ENCODE measurements around the gene TESK1. TPM values are rescaled to one million over a fixed set of nuclear protein-coding genes. Genes with fewer than 3 reads are reported as not detected.

TESK1 gene
- total and polyA plus RNA-seq, 7 donors, result 23.5 to 47.4 (median 27.0) TPM

GRCh38 chr9:35568196-35568595 lies 36.9 kb upstream of the TESK1 start:
- Histone ChIP-seq H3K4me1 (peaks cover 0 to 16% (median 14%) of the 10 kb centered on the region in 4 donors), H3K27ac (no peak overlapping the region), H3K4me3 (no peak overlapping the region), H3K36me3 (no peaks in the 10 kb centered on the region), H3K27me3 (no peaks in the 10 kb centered on the region), H3K9me3 (no peaks in the 10 kb centered on the region)
- DNase-seq, result no peak
- 95 to 96% methylated on average over 4 of the region's 4 CpGs for WGBS, 2 donors
- intact Hi-C loops (cut with DNase I), result loop anchor here (10.0 kb wide), 1 partner anchor 293 kb away; no protein-coding TSS in a partner anchor
- TF ChIP-seq EP300 (IDR thresholded peaks at IDR 0.05) (no peak), POLR2AphosphoS5 (IDR thresholded peaks at IDR 0.05) (no peak), POLR2A (IDR thresholded peaks at IDR 0.05) (no peak)
- TF ChIP-seq, protein P1, sequence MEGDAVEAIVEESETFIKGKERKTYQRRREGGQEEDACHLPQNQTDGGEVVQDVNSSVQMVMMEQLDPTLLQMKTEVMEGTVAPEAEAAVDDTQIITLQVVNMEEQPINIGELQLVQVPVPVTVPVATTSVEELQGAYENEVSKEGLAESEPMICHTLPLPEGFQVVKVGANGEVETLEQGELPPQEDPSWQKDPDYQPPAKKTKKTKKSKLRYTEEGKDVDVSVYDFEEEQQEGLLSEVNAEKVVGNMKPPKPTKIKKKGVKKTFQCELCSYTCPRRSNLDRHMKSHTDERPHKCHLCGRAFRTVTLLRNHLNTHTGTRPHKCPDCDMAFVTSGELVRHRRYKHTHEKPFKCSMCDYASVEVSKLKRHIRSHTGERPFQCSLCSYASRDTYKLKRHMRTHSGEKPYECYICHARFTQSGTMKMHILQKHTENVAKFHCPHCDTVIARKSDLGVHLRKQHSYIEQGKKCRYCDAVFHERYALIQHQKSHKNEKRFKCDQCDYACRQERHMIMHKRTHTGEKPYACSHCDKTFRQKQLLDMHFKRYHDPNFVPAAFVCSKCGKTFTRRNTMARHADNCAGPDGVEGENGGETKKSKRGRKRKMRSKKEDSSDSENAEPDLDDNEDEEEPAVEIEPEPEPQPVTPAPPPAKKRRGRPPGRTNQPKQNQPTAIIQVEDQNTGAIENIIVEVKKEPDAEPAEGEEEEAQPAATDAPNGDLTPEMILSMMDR (IDR thresholded peaks at IDR 0.05), result no peak

DNA sequence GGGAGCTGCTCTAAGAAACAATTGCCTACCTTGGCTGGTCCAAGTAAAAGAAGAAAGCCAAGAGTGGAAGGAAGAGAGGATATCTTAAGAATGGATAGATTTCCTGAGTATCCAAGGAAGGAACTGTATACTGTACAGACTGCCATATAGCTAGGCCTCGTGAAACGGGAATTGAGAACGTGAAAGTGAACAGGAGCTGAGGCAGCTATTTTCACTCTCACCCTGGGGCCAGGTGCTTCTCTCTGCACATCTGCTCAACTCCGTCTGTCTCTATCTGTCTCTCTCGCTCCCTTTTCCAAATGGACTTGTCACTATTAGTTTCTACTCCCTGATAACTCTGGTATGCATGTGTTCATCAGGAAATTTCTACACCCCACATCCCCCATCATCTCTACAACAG lies 35.9 kb upstream of the TESK1 start:
- intact Hi-C loops (cut with DNase I), result loop anchor here (10.0 kb wide), 1 partner anchor 294 kb away; no protein-coding TSS in a partner anchor
- no peak for DNase-seq
- H3K4me1 ChIP-seq, result peaks cover 0 to 6% (median 4%) of the 10 kb centered on the region in 4 donors
- no peaks in the 10 kb centered on the region for H3K36me3 ChIP-seq
- no peaks in the 10 kb centered on the region for H3K27me3 ChIP-seq
- no peak overlapping the region for H3K4me3 ChIP-seq
- WGBS, 2 donors, result 78 to 88% methylated on average over 5 of the region's 5 CpGs
- TF ChIP-seq EP300 (IDR thresholded peaks at IDR 0.05) (no peak), POLR2A (IDR thresholded peaks at IDR 0.05) (no peak), POLR2AphosphoS5 (IDR thresholded peaks at IDR 0.05) (no peak)
- TF ChIP-seq, protein P1 (IDR thresholded peaks at IDR 0.05), result no peak
- no peak overlapping the region for H3K27ac ChIP-seq
- no peaks in the 10 kb centered on the region for H3K9me3 ChIP-seq

DNA sequence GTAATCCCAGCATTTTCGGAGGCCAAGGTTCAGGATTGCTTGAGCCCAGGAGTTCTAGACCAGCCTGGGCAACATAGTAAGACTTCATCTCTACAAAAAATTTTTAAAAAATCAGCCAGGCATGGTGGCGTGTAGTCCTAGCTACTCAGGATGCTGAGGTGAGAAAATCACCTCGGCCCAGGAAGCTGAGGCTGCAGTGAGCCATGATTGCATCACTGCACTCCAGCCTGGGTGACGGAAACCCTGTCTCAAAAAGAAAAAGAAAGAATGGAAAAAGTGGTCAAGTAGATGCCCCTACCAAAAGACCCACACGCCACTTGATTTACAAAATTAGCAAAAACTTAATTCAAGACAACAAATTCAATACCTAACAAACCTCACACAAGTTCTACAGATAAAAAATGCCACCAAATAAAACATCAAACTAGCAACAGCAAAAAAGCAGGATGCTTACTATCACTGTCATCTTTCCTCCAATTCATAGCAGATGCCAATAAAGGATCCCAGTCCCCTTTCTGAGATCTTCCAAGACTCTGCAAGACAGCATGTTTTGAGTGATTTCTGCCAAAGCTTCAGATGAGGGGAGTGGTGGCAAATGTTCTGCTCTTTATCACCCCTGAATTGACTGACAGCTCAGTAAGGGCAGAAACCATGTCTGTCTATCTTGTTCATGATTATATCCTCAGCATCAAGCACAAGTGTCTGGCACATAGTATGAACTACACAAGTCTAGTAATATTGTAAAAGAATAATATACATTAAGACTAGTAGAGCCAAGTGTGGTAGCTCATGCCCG lies 34.2 kb upstream of the TESK1 start:
- WGBS, 2 donors, result 72 to 88% methylated on average over 6 of the region's 6 CpGs
- no peak overlapping the region for H3K27ac ChIP-seq
- H3K27me3 ChIP-seq, result no peaks in the 10 kb centered on the region
- no peaks in the 10 kb centered on the region for H3K36me3 ChIP-seq
- H3K4me1 ChIP-seq, result no peaks in the 10 kb centered on the region
- H3K9me3 ChIP-seq, result no peaks in the 10 kb centered on the region
- DNase-seq, result no peak
- H3K4me3 ChIP-seq, result no peak overlapping the region
- intact Hi-C loops (cut with DNase I), result no loop called here
- TF ChIP-seq POLR2A (IDR thresholded peaks at IDR 0.05), result no peak
- TF ChIP-seq, protein P1 (IDR thresholded peaks at IDR 0.05), result no peak
- no peak for TF ChIP-seq EP300 (IDR thresholded peaks at IDR 0.05)
- TF ChIP-seq POLR2AphosphoS5 (IDR thresholded peaks at IDR 0.05), result no peak

- Histone ChIP-seq H3K4me3 (no peak overlapping the region), H3K4me1 (no peaks in the 10 kb centered on the region), H3K9me3 (peaks cover 0 to 5% (median 2%) of the 10 kb centered on the region in 4 donors), H3K27ac (no peak overlapping the region), H3K27me3 (no peaks in the 10 kb centered on the region), H3K36me3 (no peaks in the 10 kb centered on the region)
- TF ChIP-seq, protein P1 (IDR thresholded peaks at IDR 0.05), result no peak
- no peak for TF ChIP-seq EP300 (IDR thresholded peaks at IDR 0.05)
- 96 to 97% methylated on average over 2 of the region's 2 CpGs for WGBS, 2 donors
- intact Hi-C loops (cut with DNase I), result no loop called here
- DNase-seq, result no peak
Measured at GRCh38 chr9:35574578-35575122, 30.4 kb upstream of the TESK1 start.

Data from sigmoid colon (tissue), 7 donors.